Measurements from ENCODE around the gene LRCH4. TPM values are rescaled to one million over a fixed set of nuclear protein-coding genes. Genes with fewer than 3 reads are reported as not detected.

Gene LRCH4
- total RNA-seq, 2 experiments from 2014 or later: 39.2 to 72.0 TPM

GRCh38 chr7:100572949-100573675 is 12.8 kb downstream of the LRCH4 start:
- no peaks in the 10 kb centered on the region for H4K20me1 ChIP-seq (ENCODE audit: insufficient read depth, low read length)
- peaks cover 38% of the 10 kb centered on the region for H3K4me1 ChIP-seq (ENCODE audit: insufficient read depth, low read length, poor library complexity, severe bottlenecking)
- no peak overlapping the region for H3K27ac ChIP-seq (ENCODE audit: low read depth, low read length, poor library complexity, severe bottlenecking)
- intact Hi-C loops (cut with micrococcal nuclease; ENCODE audit: unreplicated experiment): no loop called here
- no peaks in the 10 kb centered on the region for H3K9me3 ChIP-seq (ENCODE audit: low read length)
- TF ChIP-seq EZH2phosphoT487 (IDR thresholded peaks at IDR 0.05; ENCODE audit: borderline replicate concordance, low read depth, low read length): no peak
- POLR2A ChIA-PET: no interaction called here
- CTCF ChIA-PET (ENCODE audit: unreplicated experiment): no interaction called here
- no TSS peak for BruUV-seq (replicated peaks)
- H3K4me3 ChIP-seq (ENCODE audit: low read depth, low read length, poor library complexity, severe bottlenecking): no peak overlapping the region
- H3K36me3 ChIP-seq (ENCODE audit: insufficient read depth, low read length): peaks cover 39% of the 10 kb centered on the region
- DNase-seq (ENCODE audit: low spot score): no peak
- no peaks in the 10 kb centered on the region for H3K79me2 ChIP-seq (ENCODE audit: insufficient read depth, low read depth, low read length)
- no peaks in the 10 kb centered on the region for H3K9me2 ChIP-seq (ENCODE audit: insufficient read depth, low read length)
- H3K4me2 ChIP-seq (ENCODE audit: low read length): no peak overlapping the region
- no peak overlapping the region for H2AFZ ChIP-seq (ENCODE audit: low read length)

- Histone ChIP-seq H3K9me2 (ENCODE audit: insufficient read depth, low read length) (no peaks in the 10 kb centered on the region), H3K27ac (ENCODE audit: low read depth, low read length, poor library complexity, severe bottlenecking) (no peak overlapping the region), H2AFZ (ENCODE audit: low read length) (no peak overlapping the region), H3K79me2 (ENCODE audit: insufficient read depth, low read depth, low read length) (no peaks in the 10 kb centered on the region), H3K36me3 (ENCODE audit: insufficient read depth, low read length) (peaks cover 32% of the 10 kb centered on the region), H3K9me3 (ENCODE audit: low read length) (no peaks in the 10 kb centered on the region), H4K20me1 (ENCODE audit: insufficient read depth, low read length) (no peaks in the 10 kb centered on the region), H3K4me1 (ENCODE audit: insufficient read depth, low read length, poor library complexity, severe bottlenecking) (peaks cover 45% of the 10 kb centered on the region), H3K4me2 (ENCODE audit: low read length) (no peak overlapping the region), H3K4me3 (ENCODE audit: low read depth, low read length, poor library complexity, severe bottlenecking) (no peak overlapping the region)
- ChIA-PET POLR2A (no interaction called here), CTCF (ENCODE audit: unreplicated experiment) (no interaction called here)
- no peak for DNase-seq (ENCODE audit: low spot score)
- no TSS peak for BruUV-seq (replicated peaks)
- TF ChIP-seq EZH2phosphoT487 (IDR thresholded peaks at IDR 0.05; ENCODE audit: borderline replicate concordance, low read depth, low read length) (no peak), CTCF (conservative IDR thresholded peaks at IDR 0.05; ENCODE audit: low read length) (no peak)
- intact Hi-C loops (cut with micrococcal nuclease; ENCODE audit: unreplicated experiment): no loop called here
Measured at GRCh38 chr7:100572281-100572948, 13.5 kb downstream of the LRCH4 start.

- H3K9me3 ChIP-seq (ENCODE audit: low read length): no peaks in the 10 kb centered on the region
- H3K36me3 ChIP-seq (ENCODE audit: insufficient read depth, low read length): peaks cover 27% of the 10 kb centered on the region
- no peak overlapping the region for H2AFZ ChIP-seq (ENCODE audit: low read length)
- H3K4me3 ChIP-seq (ENCODE audit: low read depth, low read length, poor library complexity, severe bottlenecking): no peak overlapping the region
- BruUV-seq (replicated peaks): no TSS peak
- DNase-seq (ENCODE audit: low spot score): no peak
- peaks cover 45% of the 10 kb centered on the region for H3K4me1 ChIP-seq (ENCODE audit: insufficient read depth, low read length, poor library complexity, severe bottlenecking)
- 0 out of 2 replicates have a peak overlapping the region, but pooled peaks have one; percentile 7 for H3K4me2 ChIP-seq (ENCODE audit: low read length)
- H3K27ac ChIP-seq (ENCODE audit: low read depth, low read length, poor library complexity, severe bottlenecking): no peak overlapping the region
- POLR2A ChIA-PET: no interaction called here
- TF ChIP-seq CTCF (conservative IDR thresholded peaks at IDR 0.05; ENCODE audit: low read length) (no peak), EZH2phosphoT487 (IDR thresholded peaks at IDR 0.05; ENCODE audit: borderline replicate concordance, low read depth, low read length) (no peak)
- CTCF ChIA-PET (ENCODE audit: unreplicated experiment): no interaction called here
- H4K20me1 ChIP-seq (ENCODE audit: insufficient read depth, low read length): no peaks in the 10 kb centered on the region
- intact Hi-C loops (cut with micrococcal nuclease; ENCODE audit: unreplicated experiment): no loop called here
- no peaks in the 10 kb centered on the region for H3K9me2 ChIP-seq (ENCODE audit: insufficient read depth, low read length)
- H3K79me2 ChIP-seq (ENCODE audit: insufficient read depth, low read depth, low read length): no peaks in the 10 kb centered on the region
Measured at GRCh38 chr7:100571829-100572116, 14.2 kb downstream of the LRCH4 start.
